Neuronal stem cell (in vitro differentiated cells): ENCODE results near the gene POLRMT.

Source experiments
- DNase-seq: peaks from one replicate; pipeline ENCODE4 v3.0.0-alpha.2; 2013; ENCODE audit warnings: low spot score
- H2AFZ ChIP-seq: one replicate; pipeline ENCODE4 v1.6.1; 2013; ENCODE audit warnings: mild to moderate bottlenecking, low read length, inconsistent platforms
- H2AK5ac ChIP-seq: 2 replicates; pipeline ENCODE4 v1.6.1; 2013; ENCODE audit warnings: low read depth, mild to moderate bottlenecking, inconsistent platforms, low read length, moderate library complexity, mixed read lengths
- H2BK120ac ChIP-seq: 2 replicates; pipeline ENCODE4 v1.6.1; 2013; ENCODE audit warnings: low read depth, mild to moderate bottlenecking, inconsistent platforms, low read length, moderate library complexity, mixed read lengths
- H2BK12ac ChIP-seq: one replicate; pipeline ENCODE4 v1.6.1; 2013; ENCODE audit warnings: low read length, inconsistent platforms
- H2BK15ac ChIP-seq: 2 replicates; pipeline ENCODE4 v1.6.1; 2013; ENCODE audit warnings: mild to moderate bottlenecking, low read length, inconsistent platforms, mixed read lengths
- H2BK5ac ChIP-seq: one replicate; pipeline ENCODE4 v1.6.1; 2013; ENCODE audit warnings: inconsistent platforms, mild to moderate bottlenecking, low read length, moderate library complexity
- H3K14ac ChIP-seq: one replicate; pipeline ENCODE4 v1.6.1; 2013; ENCODE audit warnings: low read length, inconsistent platforms
- H3K18ac ChIP-seq: 2 replicates; pipeline ENCODE4 v1.6.1; 2013; ENCODE audit warnings: low read length, inconsistent platforms
- H3K23ac ChIP-seq: 2 replicates; pipeline ENCODE4 v1.6.1; 2013; ENCODE audit warnings: low read depth, mild to moderate bottlenecking, mixed read lengths, low read length, inconsistent platforms; ENCODE audit not compliant: poor library complexity
- H3K27ac ChIP-seq: replicated peaks from 3 replicates; pipeline ENCODE4 v1.5.1; 2013; ENCODE audit warnings: low read length, inconsistent platforms
- H3K27me3 ChIP-seq, 3 experiments: 2 replicates each; pipeline ENCODE4 v1.6.1; 2013; ENCODE audit warnings: low read length in 3 of 3, mild to moderate bottlenecking in 2 of 3, inconsistent platforms in 1 of 3, low read depth in 1 of 3, mixed read lengths in 1 of 3, moderate library complexity in 1 of 3; ENCODE audit not compliant: control insufficient read depth in 3 of 3, insufficient read depth in 3 of 3
- H3K36me3 ChIP-seq, 2 donors: replicated peaks in 1 of 2; 2 replicates each; pipeline ENCODE4 v1.6.1; 2013; ENCODE audit warnings: low read length in 2 of 2; ENCODE audit not compliant: control insufficient read depth in 2 of 2, insufficient read depth in 2 of 2
- H3K4ac ChIP-seq: 2 replicates; pipeline ENCODE4 v1.6.1; 2013; ENCODE audit warnings: inconsistent platforms, mild to moderate bottlenecking, low read length, moderate library complexity
- H3K4me1 ChIP-seq, 2 donors: 1 replicate in 1 of 2; 2 replicates in 1 of 2; pipeline ENCODE4 v1.6.1; 2013; ENCODE audit warnings: low read length in 2 of 2, low read depth in 1 of 2; ENCODE audit not compliant: control insufficient read depth in 2 of 2, insufficient read depth in 1 of 2
- H3K4me2 ChIP-seq: one replicate; pipeline ENCODE4 v1.6.1; 2013; ENCODE audit warnings: mild to moderate bottlenecking, low read length, inconsistent platforms; ENCODE audit not compliant: insufficient read depth, poor library complexity, severe bottlenecking
- H3K4me3 ChIP-seq, 2 donors: 2 replicates each; pipeline ENCODE4 v1.5.1; 2013; ENCODE audit warnings: low read length in 2 of 2, mild to moderate bottlenecking in 2 of 2, inconsistent platforms in 1 of 2, moderate library complexity in 1 of 2
- H3K79me1 ChIP-seq: one replicate; pipeline ENCODE4 v1.6.1; 2013; ENCODE audit warnings: low read depth, mild to moderate bottlenecking, inconsistent platforms, low read length, moderate library complexity
- H3K9ac ChIP-seq: one replicate; pipeline ENCODE4 v1.6.1; 2013; ENCODE audit warnings: mild to moderate bottlenecking, low read depth, low read length, inconsistent platforms; ENCODE audit not compliant: poor library complexity
- H3K9me3 ChIP-seq, 2 donors: replicated peaks in 1 of 2; 2 replicates each; pipeline versions ENCODE3 to v1.6.1; 2013; ENCODE audit warnings: low read length in 2 of 2, mild to moderate bottlenecking in 2 of 2, inconsistent platforms in 1 of 2, low read depth in 1 of 2, mixed read lengths in 1 of 2, moderate library complexity in 1 of 2; ENCODE audit not compliant: control insufficient read depth in 2 of 2, insufficient read depth in 1 of 2
- H4K8ac ChIP-seq: one replicate; pipeline ENCODE4 v1.6.1; 2013; ENCODE audit warnings: low read depth, mild to moderate bottlenecking, inconsistent platforms, low read length, moderate library complexity
- H4K91ac ChIP-seq: one replicate; pipeline ENCODE4 v1.6.1; 2013; ENCODE audit warnings: low read length, low read depth, mild to moderate bottlenecking, inconsistent platforms; ENCODE audit not compliant: poor library complexity
- WGBS, 2 donors: extraction: QIAGEN DNeasy Blood & Tissue Kit; methylation state at CpG; one replicate each; pipeline ENCODE4 v1.1.7; 2013; ENCODE audit warnings: missing lambda C conversion rate in 2 of 2, mixed read lengths in 1 of 2; ENCODE audit not compliant: insufficient read length in 2 of 2, insufficient replicate concordance in 1 of 2; ENCODE audit errors: extremely low coverage in 2 of 2; 5-methylcytosine and 5-hydroxymethylcytosine counted together

The POLRMT gene

DNA sequence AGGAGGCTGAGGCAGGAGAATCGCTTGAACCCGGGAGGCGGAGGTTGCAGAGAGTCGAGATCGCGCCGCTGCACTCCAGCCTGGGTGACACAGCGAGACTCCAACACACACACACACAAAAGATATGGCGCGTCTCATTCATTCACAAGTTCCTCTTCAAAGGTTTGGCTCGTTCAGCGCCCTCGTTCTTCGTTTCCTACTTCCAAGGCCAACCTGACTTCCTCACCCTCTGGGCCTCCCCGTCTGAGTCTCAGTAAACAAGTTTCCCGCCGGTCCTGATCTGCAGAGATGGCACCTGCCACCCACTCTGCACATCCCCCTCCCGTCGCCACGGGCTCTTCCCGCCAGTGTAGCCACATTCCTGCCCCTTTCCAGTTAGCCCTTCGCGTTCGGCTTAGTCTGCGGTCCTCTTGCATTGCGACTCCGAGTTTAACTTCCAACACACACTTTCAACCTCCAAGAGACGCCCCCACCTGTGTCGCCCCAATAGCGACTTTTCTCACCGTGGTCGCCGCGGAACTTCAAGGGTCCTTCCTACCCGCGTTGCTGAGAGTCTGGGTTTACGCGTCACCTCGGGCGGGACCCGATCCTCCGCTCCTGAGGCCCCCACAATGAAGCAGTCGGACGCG lies 62.3 kb downstream of the POLRMT start:
- DNase-seq = peak; percentile 51
- H3K4ac ChIP-seq = no peak overlapping the region
- H2AK5ac ChIP-seq = peak overlapping the region; percentile 54
- peaks cover 11 to 13% of the 10 kb centered on the region in 2 donors for H3K4me1 ChIP-seq
- H4K8ac ChIP-seq = no peak overlapping the region
- peak overlapping the region; percentile 97 for H2BK12ac ChIP-seq
- H2BK120ac ChIP-seq = no peak overlapping the region
- peaks cover 12% of the 10 kb centered on the region for H3K79me1 ChIP-seq
- peak overlapping the region; percentile 88 to 98 for H3K4me3 ChIP-seq
- H4K91ac ChIP-seq = no peak overlapping the region
- peak overlapping the region; percentile 78 for H3K9ac ChIP-seq
- H3K27me3 ChIP-seq = no peaks in the 10 kb centered on the region
- H3K23ac ChIP-seq = peak overlapping the region; percentile 3
- peaks cover 10 to 25% of the 10 kb centered on the region in 2 donors for H3K36me3 ChIP-seq
- no CpG with 5 or more reads among the region's 45 CpGs for WGBS, 2 donors
- peak overlapping the region; percentile 45 for H2BK5ac ChIP-seq
- no peak overlapping the region for H2BK15ac ChIP-seq
- H3K27ac ChIP-seq = peak overlapping the region; percentile 95
- H3K14ac ChIP-seq = peak overlapping the region; percentile 10
- peak overlapping the region; percentile 65 for H3K4me2 ChIP-seq
- H2AFZ ChIP-seq = peak overlapping the region; percentile 83
- peak overlapping the region; percentile 84 for H3K18ac ChIP-seq
- peaks cover 2 to 4% of the 10 kb centered on the region in 2 donors for H3K9me3 ChIP-seq

- H4K91ac ChIP-seq = no peak overlapping the region
- no peak overlapping the region for H3K18ac ChIP-seq
- no peak overlapping the region for H2BK12ac ChIP-seq
- H2BK5ac ChIP-seq = no peak overlapping the region
- H3K36me3 ChIP-seq = peaks cover 9 to 20% of the 10 kb centered on the region in 2 donors
- H3K9me3 ChIP-seq = peaks cover 2 to 4% of the 10 kb centered on the region in 2 donors
- no peak overlapping the region for H3K4me3 ChIP-seq
- H2BK120ac ChIP-seq = no peak overlapping the region
- H3K4me2 ChIP-seq = no peak overlapping the region
- H3K27me3 ChIP-seq = no peaks in the 10 kb centered on the region
- no peak overlapping the region for H2AK5ac ChIP-seq
- no peak overlapping the region for H3K23ac ChIP-seq
- DNase-seq = no peak
- no CpG with 5 or more reads among the region's 25 CpGs for WGBS, 2 donors
- H3K79me1 ChIP-seq = peaks cover 7% of the 10 kb centered on the region
- peaks cover 7 to 10% of the 10 kb centered on the region in 2 donors for H3K4me1 ChIP-seq
- H2BK15ac ChIP-seq = no peak overlapping the region
- no peak overlapping the region for H4K8ac ChIP-seq
- no peak overlapping the region for H3K4ac ChIP-seq
- no peak overlapping the region for H2AFZ ChIP-seq
- no peak overlapping the region for H3K14ac ChIP-seq
- H3K9ac ChIP-seq = no peak overlapping the region
- no peak overlapping the region for H3K27ac ChIP-seq
Measured at GRCh38 chr19:570251-570686, 63.1 kb downstream of the POLRMT start.

DNA sequence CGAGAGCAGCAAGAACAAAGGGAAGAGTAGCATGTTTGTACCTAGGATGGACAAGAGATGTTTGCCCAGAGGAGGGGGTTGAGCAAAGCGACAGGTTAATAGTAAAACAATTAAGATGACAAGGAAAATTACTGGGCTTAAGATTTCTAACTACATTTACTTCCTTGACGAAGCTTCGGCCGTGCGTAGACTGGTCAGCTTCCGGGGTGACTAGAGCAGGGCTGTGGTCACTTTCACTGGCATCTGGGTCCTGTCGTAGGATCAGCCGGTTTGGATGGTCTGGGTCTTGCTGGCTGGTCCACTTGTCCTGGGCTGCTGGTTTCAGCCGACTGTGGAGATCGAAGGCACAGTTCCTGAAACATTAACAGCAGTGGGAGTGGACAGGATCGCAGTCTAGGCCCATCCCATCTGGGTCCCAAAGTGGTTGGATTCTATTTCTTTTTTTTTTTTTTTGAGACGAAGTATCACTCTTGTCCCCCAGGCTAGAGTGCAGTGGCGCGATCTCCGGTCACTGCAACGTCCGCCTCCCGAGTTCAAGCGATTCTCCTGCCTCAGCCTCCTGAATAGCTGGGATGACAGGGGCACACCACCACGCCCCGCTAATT lies 65.9 kb downstream of the POLRMT start:
- Histone ChIP-seq H3K27me3 (no peaks in the 10 kb centered on the region), H2BK120ac (no peak overlapping the region), H2AFZ (no peak overlapping the region), H3K4me3 (no peak overlapping the region), H3K9ac (no peak overlapping the region), H2BK12ac (no peak overlapping the region), H3K4me1 (no peaks in the 10 kb centered on the region), H2AK5ac (no peak overlapping the region), H3K9me3 (peaks cover 2 to 4% of the 10 kb centered on the region in 2 donors), H2BK5ac (no peak overlapping the region), H3K27ac (no peak overlapping the region), H2BK15ac (no peak overlapping the region), H3K4ac (no peak overlapping the region), H3K23ac (no peak overlapping the region), H3K14ac (no peak overlapping the region), H3K18ac (no peak overlapping the region), H3K79me1 (no peaks in the 10 kb centered on the region), H4K91ac (no peak overlapping the region), H3K36me3 (peaks cover 10 to 15% of the 10 kb centered on the region in 2 donors), H3K4me2 (no peak overlapping the region), H4K8ac (no peak overlapping the region)
- DNase-seq = no peak
- no CpG with 5 or more reads among the region's 22 CpGs for WGBS, 2 donors
